MCF 10A (cell line): ENCODE data around the gene ZDHHC16. TPM values are rescaled to one million over a fixed set of nuclear protein-coding genes. Genes with fewer than 3 reads are reported as not detected.

Source experiments
- BruUV-seq: library from RNA; stranded (reverse); fragments of 400-500 nt; replicated peaks from 2 replicates; lab custom pipeline; 2021; lab: Mats Ljungman, UMichigan
- CTCF ChIA-PET: fragments of 300-600 bp; sonication (Branson Sonifier 250); formaldehyde crosslinking; extraction: SDS; loops from one replicate; lab custom pipeline; 2021; ENCODE audit warnings: antibody characterized with exemption, inconsistent platforms; lab: Yijun Ruan, JAX
- POLR2A ChIA-PET: fragments of 300-600, 350-650 bp; sonication (Branson Sonifier 250); formaldehyde crosslinking; extraction: SDS; loops from one replicate; lab custom pipeline; 2020; ENCODE audit warnings: antibody characterized with exemption, inconsistent platforms; lab: Yijun Ruan, JAX
- DNase-seq: peaks from one replicate; pipeline ENCODE4 v3.0.0-alpha.2; 2018; ENCODE audit not compliant: unreplicated experiment
- H3K27ac Mint-ChIP-seq: one replicate; pipeline ENCODE4 v1.8.0; 2022; ENCODE audit warnings: mild to moderate bottlenecking, low read depth, mixed read lengths; ENCODE audit not compliant: unreplicated experiment
- H3K27me3 Mint-ChIP-seq: one replicate; pipeline ENCODE4 v1.8.0; 2022; ENCODE audit warnings: mixed read lengths; ENCODE audit not compliant: insufficient read depth, unreplicated experiment
- H3K36me3 Mint-ChIP-seq: one replicate; pipeline ENCODE4 v1.8.0; 2022; ENCODE audit warnings: mild to moderate bottlenecking, moderate library complexity, mixed read lengths; ENCODE audit not compliant: insufficient read depth, unreplicated experiment
- H3K4me1 Mint-ChIP-seq: one replicate; pipeline ENCODE4 v1.8.0; 2022; ENCODE audit warnings: mixed read lengths; ENCODE audit not compliant: insufficient read depth, unreplicated experiment
- H3K4me3 Mint-ChIP-seq: one replicate; pipeline ENCODE4 v1.8.0; 2022; ENCODE audit warnings: mild to moderate bottlenecking, moderate library complexity, mixed read lengths; ENCODE audit not compliant: unreplicated experiment
- H3K9me3 Mint-ChIP-seq: one replicate; pipeline ENCODE4 v1.8.0; 2022; ENCODE audit warnings: mixed read lengths; ENCODE audit not compliant: unreplicated experiment
- intact Hi-C: fragments of 100-400 bp; cut with micrococcal nuclease; formaldehyde crosslinking; loops from 2 replicates; pipeline ENCODE4 v1.14.1; 2022
- total RNA-seq: library from RNA; stranded (reverse); gene quantifications from 2 replicates; pipeline ENCODE4 v1.2.3, GENCODE V29; 2022
- TF ChIP-seq, protein P1 (sequence below): fragments of 200-600 bp; IDR thresholded peaks from one replicate; pipeline ENCODE4 v1.8.0; 2022; ENCODE audit warnings: antibody characterized with exemption, mild to moderate bottlenecking; ENCODE audit not compliant: unreplicated experiment

The ZDHHC16 gene
- total RNA-seq, 1 experiment from 2014 or later: 48.0 TPM

DNA sequence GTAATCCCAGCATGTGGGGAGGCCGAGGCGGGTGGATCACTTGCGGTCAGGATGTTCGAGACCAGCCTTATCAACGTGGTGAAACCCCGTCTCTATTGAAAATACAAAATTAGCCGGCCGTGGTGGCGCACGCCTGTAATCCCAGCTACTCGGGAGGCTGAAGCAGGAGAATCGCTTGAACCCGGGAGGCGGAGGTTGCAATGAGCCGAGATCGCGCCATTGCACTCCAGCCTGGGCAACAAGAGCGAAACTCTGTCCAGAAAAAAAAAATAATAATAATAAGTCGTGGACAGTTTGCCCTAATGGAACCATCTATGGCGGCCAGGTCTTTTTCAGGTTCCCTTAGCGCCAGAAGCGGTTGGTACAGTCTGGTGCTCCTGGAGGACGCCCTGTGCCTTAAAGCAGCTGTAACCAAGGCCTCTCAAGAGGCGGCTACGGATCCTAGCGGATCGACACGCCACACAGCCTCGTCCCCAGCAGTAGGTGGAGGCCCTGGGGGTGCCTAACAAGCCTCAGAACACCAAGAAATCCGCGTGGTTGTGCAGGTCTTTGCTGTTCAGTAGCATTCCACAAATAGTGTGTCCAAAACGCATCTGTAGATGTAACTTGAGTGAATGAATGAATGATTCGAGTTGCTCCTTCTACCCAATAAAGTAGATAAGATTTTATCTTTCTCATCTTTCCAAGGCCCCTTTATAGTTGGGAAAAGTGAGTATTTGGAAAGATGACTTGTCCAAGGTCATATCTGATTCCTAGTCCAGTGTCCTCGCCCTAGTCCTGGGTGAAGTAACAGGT, 19.0 kb upstream of the ZDHHC16 start:
- Mint-ChIP-seq H3K4me1 (peaks cover 12% of the 10 kb centered on the region), H3K27ac (peak overlapping the region; percentile 80), H3K36me3 (peaks cover 39% of the 10 kb centered on the region), H3K9me3 (no peaks in the 10 kb centered on the region), H3K27me3 (no peaks in the 10 kb centered on the region), H3K4me3 (peak overlapping the region; percentile 77)
- intact Hi-C loops: no loop called here
- TF ChIP-seq, protein P1, sequence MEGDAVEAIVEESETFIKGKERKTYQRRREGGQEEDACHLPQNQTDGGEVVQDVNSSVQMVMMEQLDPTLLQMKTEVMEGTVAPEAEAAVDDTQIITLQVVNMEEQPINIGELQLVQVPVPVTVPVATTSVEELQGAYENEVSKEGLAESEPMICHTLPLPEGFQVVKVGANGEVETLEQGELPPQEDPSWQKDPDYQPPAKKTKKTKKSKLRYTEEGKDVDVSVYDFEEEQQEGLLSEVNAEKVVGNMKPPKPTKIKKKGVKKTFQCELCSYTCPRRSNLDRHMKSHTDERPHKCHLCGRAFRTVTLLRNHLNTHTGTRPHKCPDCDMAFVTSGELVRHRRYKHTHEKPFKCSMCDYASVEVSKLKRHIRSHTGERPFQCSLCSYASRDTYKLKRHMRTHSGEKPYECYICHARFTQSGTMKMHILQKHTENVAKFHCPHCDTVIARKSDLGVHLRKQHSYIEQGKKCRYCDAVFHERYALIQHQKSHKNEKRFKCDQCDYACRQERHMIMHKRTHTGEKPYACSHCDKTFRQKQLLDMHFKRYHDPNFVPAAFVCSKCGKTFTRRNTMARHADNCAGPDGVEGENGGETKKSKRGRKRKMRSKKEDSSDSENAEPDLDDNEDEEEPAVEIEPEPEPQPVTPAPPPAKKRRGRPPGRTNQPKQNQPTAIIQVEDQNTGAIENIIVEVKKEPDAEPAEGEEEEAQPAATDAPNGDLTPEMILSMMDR: no peak
- CTCF ChIA-PET: interaction anchor here (0.5 to 1.2 kb wide), 8 partner anchors 10 to 131 kb away, joined by 3 to 7 read pairs (median 4); no protein-coding TSS in a partner anchor
- BruUV-seq: no TSS peak
- POLR2A ChIA-PET: interaction anchor here (0.6 to 4.1 kb wide), 16 partner anchors 14 to 237 kb away, joined by 3 to 34 read pairs (median 4); partner anchors contain the start of genes ANKRD2, ARHGAP19, EXOSC1 and FRAT1
- no peak for DNase-seq

DNA sequence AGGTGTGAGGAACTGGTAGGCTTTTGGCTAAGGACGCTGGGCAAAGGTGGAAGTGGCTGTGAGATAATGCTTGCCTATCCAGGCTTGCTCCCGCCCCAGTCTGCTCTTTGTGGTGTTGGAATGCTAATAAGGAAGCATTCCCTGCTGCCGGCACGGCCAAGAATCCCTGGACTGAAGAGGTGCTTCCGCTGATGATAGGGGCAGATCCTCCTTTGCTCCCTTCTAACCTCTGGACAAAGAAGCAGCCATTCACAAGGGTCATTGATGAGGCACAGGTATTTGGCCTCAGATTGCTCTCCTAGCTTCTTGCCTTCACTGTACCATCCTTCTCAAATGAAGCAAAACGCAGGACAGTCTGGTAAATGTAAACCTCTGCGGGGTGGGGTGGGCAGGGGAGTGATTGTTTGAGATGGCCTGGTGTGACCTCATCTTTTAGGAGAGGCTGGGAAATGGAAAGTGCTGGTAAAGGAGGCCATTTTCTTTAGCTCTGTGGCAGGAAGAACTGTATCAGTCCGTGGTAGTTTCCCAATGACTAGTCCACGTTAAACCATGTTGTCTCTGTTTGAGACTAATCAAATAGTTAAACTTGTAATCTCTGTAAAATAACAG, 18.3 kb upstream of the ZDHHC16 start:
- Mint-ChIP-seq H3K36me3 (peaks cover 44% of the 10 kb centered on the region), H3K9me3 (no peaks in the 10 kb centered on the region), H3K27me3 (no peaks in the 10 kb centered on the region), H3K27ac (peak overlapping the region; percentile 73), H3K4me3 (peak overlapping the region; percentile 77), H3K4me1 (peaks cover 12% of the 10 kb centered on the region)
- DNase-seq: peak; percentile 33
- intact Hi-C loops: no loop called here
- CTCF ChIA-PET: interaction anchor here (0.5 to 2.7 kb wide), 10 partner anchors 9 to 258 kb away, joined by 3 to 8 read pairs (median 4); no protein-coding TSS in a partner anchor
- BruUV-seq: no TSS peak
- POLR2A ChIA-PET: interaction anchor here (0.6 to 4.1 kb wide), 22 partner anchors 10 to 237 kb away, joined by 3 to 34 read pairs (median 5); partner anchors contain the start of genes ANKRD2, ARHGAP19, EXOSC1 and FRAT1
- TF ChIP-seq, protein P1: no peak

DNA sequence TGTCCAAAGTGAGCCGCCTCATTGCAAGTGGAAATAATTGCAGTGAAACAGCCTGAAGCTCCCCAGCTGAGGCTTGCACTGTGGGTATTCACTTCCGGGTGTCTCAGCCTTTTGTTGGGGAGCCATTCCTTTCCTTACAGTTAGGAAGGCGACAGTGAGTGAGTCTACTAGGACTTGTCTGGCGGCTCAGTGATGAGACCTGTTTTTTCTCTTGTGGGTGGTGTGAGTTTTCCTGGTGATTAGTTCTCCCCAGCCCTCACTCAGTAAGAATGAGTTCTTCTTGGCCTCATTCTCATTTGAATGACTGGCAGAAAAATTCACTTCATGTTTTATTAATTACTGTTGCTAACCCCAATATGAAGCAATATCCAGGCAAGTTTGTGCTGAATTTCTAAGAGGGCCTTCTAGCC, 17.4 kb upstream of the ZDHHC16 start:
- DNase-seq: no peak
- H3K4me1 Mint-ChIP-seq: peaks cover 6% of the 10 kb centered on the region
- CTCF ChIA-PET: interaction anchor here (0.7 to 2.7 kb wide), 4 partner anchors 16 to 258 kb away, joined by 3 to 8 read pairs (median 4); no protein-coding TSS in a partner anchor
- H3K36me3 Mint-ChIP-seq: peaks cover 44% of the 10 kb centered on the region
- intact Hi-C loops: no loop called here
- peak overlapping the region; percentile 77 for H3K4me3 Mint-ChIP-seq
- TF ChIP-seq, protein P1: no peak
- no TSS peak for BruUV-seq
- POLR2A ChIA-PET: interaction anchor here (1.1 to 4.1 kb wide), 13 partner anchors 9 to 288 kb away, joined by 3 to 34 read pairs (median 6); partner anchors contain the start of genes ANKRD2, EXOSC1, FRAT1 and FRAT2
- no peaks in the 10 kb centered on the region for H3K9me3 Mint-ChIP-seq
- no peaks in the 10 kb centered on the region for H3K27me3 Mint-ChIP-seq
- peak overlapping the region; percentile 73 for H3K27ac Mint-ChIP-seq
